Neutrophil (primary cell): ENCODE data around the gene BICDL1.
"Not testable (repeated sequence)": the region's sequence is repeated elsewhere in the genome, so short reads cannot be mapped to it uniquely, and the experiment has no call there.

ENCODE experiments used
- H3K27ac ChIP-seq: fragments of 200-600 bp; sonication (generic); 2 replicates; pipeline ENCODE4 v1.5.1; 2016; ENCODE audit warnings: mild to moderate bottlenecking, moderate library complexity
- H3K27me3 ChIP-seq: fragments of 200-600 bp; sonication (generic); 2 replicates; pipeline ENCODE4 v1.6.0; 2016; ENCODE audit warnings: mild to moderate bottlenecking
- H3K36me3 ChIP-seq: fragments of 200-600 bp; sonication (generic); 2 replicates; pipeline ENCODE4 v1.5.1; 2017
- H3K4me1 ChIP-seq, 2 experiments: fragments of 200-600 bp in 1 of 2; sonication (generic) in 1 of 2; 1 replicate in 1 of 2; 2 replicates in 1 of 2; pipeline versions ENCODE4 v1.5.1 to v1.6.1; 2013 to 2016; ENCODE audit warnings: low read depth in 1 of 2, low read length in 1 of 2, mild to moderate bottlenecking in 1 of 2, moderate library complexity in 1 of 2; ENCODE audit not compliant: control insufficient read depth in 1 of 2, insufficient read depth in 1 of 2
- H3K4me3 ChIP-seq, 2 experiments: fragments of 200-600 bp in 1 of 2; sonication (generic) in 1 of 2; 1 replicate in 1 of 2; 2 replicates in 1 of 2; pipeline ENCODE4 v1.5.1; 2013 to 2016; ENCODE audit warnings: low read depth in 1 of 2, low read length in 1 of 2, mild to moderate bottlenecking in 1 of 2, moderate library complexity in 1 of 2
- H3K9me3 ChIP-seq: fragments of 200-600 bp; sonication (generic); 2 replicates; pipeline ENCODE4 v1.5.1; 2016
- CTCF ChIP-seq: fragments of 200-600 bp; sonication (generic); IDR thresholded peaks from 2 replicates; pipeline ENCODE4 v1.5.1; 2016; ENCODE audit warnings: antibody characterized with exemption

Gene BICDL1

GRCh38 chr12:120039711-120040110 lies 50.7 kb downstream of the BICDL1 start:
- H3K27ac ChIP-seq = no peak overlapping the region
- no peaks in the 10 kb centered on the region for H3K36me3 ChIP-seq
- H3K4me1 ChIP-seq = no peaks in the 10 kb centered on the region
- H3K9me3 ChIP-seq = no peaks in the 10 kb centered on the region
- no peak for TF ChIP-seq CTCF
- H3K4me3 ChIP-seq = no peak overlapping the region
- peaks cover 52% of the 10 kb centered on the region for H3K27me3 ChIP-seq

- H3K4me1 ChIP-seq = no peaks in the 10 kb centered on the region
- H3K36me3 ChIP-seq = no peaks in the 10 kb centered on the region
- no peak for TF ChIP-seq CTCF
- H3K9me3 ChIP-seq = no peaks in the 10 kb centered on the region
- H3K4me3 ChIP-seq = no peak overlapping the region
- no peak overlapping the region for H3K27ac ChIP-seq
- H3K27me3 ChIP-seq = peaks cover 44% of the 10 kb centered on the region
Measured at GRCh38 chr12:120041386-120042231, 52.6 kb downstream of the BICDL1 start.

- not testable (repeated sequence) for H3K27ac ChIP-seq, H3K4me3 ChIP-seq, H3K36me3 ChIP-seq, H3K9me3 ChIP-seq, H3K4me1 ChIP-seq
- H3K27me3 ChIP-seq = peaks cover 33% of the 10 kb centered on the region
Measured at GRCh38 chr12:120045367-120045766, 56.3 kb downstream of the BICDL1 start.

GRCh38 chr12:120047072-120047471 lies 58.0 kb downstream of the BICDL1 start:
- TF ChIP-seq CTCF = no peak
- Histone ChIP-seq H3K4me1 (no peaks in the 10 kb centered on the region), H3K36me3 (no peaks in the 10 kb centered on the region), H3K9me3 (no peaks in the 10 kb centered on the region), H3K27ac (no peak overlapping the region), H3K27me3 (peaks cover 33% of the 10 kb centered on the region), H3K4me3 (no peak overlapping the region)

GRCh38 chr12:120048263-120048662 lies 59.2 kb downstream of the BICDL1 start:
- H3K4me1 ChIP-seq = no peaks in the 10 kb centered on the region
- H3K27ac ChIP-seq = no peak overlapping the region
- no peak overlapping the region for H3K4me3 ChIP-seq
- no peak for TF ChIP-seq CTCF
- no peaks in the 10 kb centered on the region for H3K9me3 ChIP-seq
- H3K36me3 ChIP-seq = no peaks in the 10 kb centered on the region
- H3K27me3 ChIP-seq = peaks cover 30% of the 10 kb centered on the region

- Histone ChIP-seq H3K9me3 (no peaks in the 10 kb centered on the region), H3K27ac (no peak overlapping the region), H3K4me3 (no peak overlapping the region), H3K27me3 (peaks cover 19% of the 10 kb centered on the region), H3K4me1 (no peaks in the 10 kb centered on the region), H3K36me3 (no peaks in the 10 kb centered on the region)
- no peak for TF ChIP-seq CTCF
Measured at GRCh38 chr12:120049426-120049825, 60.4 kb downstream of the BICDL1 start.
